Fibroblast of the aortic adventitia (primary cell): Measurements from ENCODE around the gene HEATR1. TPM values are rescaled to one million over a fixed set of nuclear protein-coding genes. Genes with fewer than 3 reads are reported as not detected.
"Not testable (repeated sequence)": the region's sequence is repeated elsewhere in the genome, so short reads cannot be mapped to it uniquely, and the experiment has no call there.

Experiments used
- DNase-seq: peaks from one replicate; pipeline ENCODE4 v3.0.0-alpha.2; 2010; ENCODE audit warnings: low read depth
- H3K4me3 ChIP-seq: 2 replicates; pipeline ENCODE4 v1.5.1; 2011; ENCODE audit warnings: low read depth, mild to moderate bottlenecking, control low read depth, low read length, moderate library complexity
- total RNA-seq: library from RNA; depleted of rRNA; stranded (reverse); fragments of >200 nt; gene quantifications from 2 replicates; pipeline ENCODE4 v1.2.3, GENCODE V29; 2012; ENCODE audit warnings: low replicate concordance
- TF ChIP-seq, protein P1 (sequence below): IDR thresholded peaks from 2 replicates; pipeline ENCODE4 v1.5.1; 2011; ENCODE audit warnings: mild to moderate bottlenecking, low read length, control low read depth, inconsistent platforms; ENCODE audit not compliant: insufficient read depth

HEATR1 gene
- total RNA-seq, 1 donor: 62.5 TPM

- no peak for DNase-seq
- no peak overlapping the region for H3K4me3 ChIP-seq
- TF ChIP-seq, protein P1, sequence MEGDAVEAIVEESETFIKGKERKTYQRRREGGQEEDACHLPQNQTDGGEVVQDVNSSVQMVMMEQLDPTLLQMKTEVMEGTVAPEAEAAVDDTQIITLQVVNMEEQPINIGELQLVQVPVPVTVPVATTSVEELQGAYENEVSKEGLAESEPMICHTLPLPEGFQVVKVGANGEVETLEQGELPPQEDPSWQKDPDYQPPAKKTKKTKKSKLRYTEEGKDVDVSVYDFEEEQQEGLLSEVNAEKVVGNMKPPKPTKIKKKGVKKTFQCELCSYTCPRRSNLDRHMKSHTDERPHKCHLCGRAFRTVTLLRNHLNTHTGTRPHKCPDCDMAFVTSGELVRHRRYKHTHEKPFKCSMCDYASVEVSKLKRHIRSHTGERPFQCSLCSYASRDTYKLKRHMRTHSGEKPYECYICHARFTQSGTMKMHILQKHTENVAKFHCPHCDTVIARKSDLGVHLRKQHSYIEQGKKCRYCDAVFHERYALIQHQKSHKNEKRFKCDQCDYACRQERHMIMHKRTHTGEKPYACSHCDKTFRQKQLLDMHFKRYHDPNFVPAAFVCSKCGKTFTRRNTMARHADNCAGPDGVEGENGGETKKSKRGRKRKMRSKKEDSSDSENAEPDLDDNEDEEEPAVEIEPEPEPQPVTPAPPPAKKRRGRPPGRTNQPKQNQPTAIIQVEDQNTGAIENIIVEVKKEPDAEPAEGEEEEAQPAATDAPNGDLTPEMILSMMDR: no peak
Measured at GRCh38 chr1:236615399-236616148, 11.3 kb upstream of the HEATR1 start.

GRCh38 chr1:236612349-236612748 is 8.0 kb upstream of the HEATR1 start:
- TF ChIP-seq, protein P1: no peak
- DNase-seq: no peak
- H3K4me3 ChIP-seq: no peak overlapping the region

DNA sequence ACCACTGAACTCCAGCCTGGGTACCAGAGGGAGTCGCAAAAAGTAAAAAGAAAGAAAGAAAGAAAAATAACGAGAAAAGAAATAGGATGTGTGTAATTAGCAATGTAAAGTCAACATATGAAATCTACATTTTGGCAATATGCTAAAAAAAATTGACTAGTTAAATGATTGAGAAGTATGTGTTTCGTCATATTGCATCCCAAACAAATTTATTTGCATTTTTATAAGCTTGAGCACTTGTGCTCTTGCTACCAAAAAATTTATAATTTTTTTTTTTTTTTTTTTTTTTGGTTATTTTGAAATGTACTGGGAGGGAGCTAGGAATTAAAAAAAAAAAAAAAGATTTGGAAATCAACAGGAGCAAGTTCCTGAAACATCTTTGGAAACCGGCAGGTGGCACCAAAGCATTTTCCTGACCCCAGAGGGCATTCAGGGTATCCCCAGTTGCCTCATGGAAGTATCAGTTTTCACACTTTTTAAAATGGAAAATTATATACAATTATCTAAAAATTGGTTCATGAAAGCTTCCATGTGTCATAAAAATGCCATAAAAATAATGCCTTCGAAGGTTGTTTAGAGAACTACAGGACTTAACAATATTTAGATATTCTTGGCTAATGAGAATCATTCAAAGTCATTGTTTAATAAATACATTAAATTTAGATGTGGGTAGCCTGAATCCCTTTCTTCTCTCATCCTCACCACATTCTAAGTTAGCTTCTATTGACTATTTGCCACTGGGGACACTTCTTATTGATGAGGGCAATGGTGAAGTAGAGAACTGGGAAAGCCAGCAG is 4.8 kb upstream of the HEATR1 start:
- TF ChIP-seq, protein P1: peak; percentile 62
- no peak overlapping the region for H3K4me3 ChIP-seq
- peak; percentile 70 for DNase-seq

DNA sequence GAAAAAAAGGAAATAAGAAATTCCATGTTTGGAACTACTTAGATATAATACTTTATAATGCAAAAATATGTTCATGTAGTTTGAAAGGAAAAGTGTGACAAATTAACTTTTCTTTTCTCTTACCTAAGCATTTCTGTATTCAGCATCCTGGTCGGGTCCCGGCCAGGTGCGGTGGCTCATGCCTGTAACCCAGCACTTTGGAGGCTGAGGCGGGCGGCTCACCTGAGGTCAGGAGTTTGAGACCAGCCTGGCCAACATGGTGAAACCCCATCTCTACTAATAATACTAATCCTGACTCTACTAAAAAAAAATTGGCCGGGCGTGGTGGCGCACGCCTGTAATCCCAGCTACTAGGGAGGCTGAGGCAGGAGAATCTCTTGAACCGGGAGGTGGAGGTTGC is 3.3 kb upstream of the HEATR1 start:
- H3K4me3 ChIP-seq, DNase-seq: not testable (repeated sequence)

DNA sequence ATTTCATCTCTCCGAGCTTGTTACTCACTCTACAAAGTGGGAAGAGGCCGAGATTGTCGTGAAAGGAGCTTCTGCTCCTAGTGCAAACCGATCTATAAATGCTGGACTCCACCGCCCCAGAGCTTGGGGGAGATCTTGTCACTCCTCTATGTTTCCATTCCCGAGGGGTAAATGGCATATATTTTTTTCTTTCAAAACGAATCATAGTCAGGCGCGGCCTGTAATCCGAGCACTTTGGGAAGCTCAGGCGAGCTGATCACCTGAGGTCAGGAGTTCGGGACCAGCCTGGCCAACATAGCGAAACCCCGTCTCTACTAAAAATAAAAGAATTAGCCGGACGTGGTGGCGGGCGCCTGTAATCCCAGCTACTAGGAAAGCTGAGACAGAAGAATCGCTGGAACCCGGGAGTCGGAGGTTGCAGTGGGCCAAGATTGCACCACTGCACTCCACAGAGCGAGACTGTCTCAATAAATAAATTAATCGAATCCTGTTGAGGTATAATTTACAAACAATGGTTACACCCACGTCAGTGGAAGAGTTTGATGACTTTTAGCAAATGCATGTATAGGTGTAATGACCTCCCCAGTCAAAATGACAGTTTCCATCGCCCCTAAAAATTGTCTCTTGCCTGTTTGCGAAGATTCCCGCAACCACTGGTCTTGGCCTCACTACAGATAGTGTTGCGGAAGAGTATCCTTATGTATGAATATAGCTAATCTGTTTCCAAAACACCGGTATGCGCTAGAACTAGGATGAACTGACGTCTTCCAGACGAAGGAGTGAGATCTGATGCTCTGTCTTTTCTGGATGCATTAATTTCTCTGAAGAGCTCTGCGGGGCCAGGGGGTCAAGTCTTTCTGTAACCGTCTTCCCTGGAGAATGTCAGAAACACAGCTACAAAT is 840 bp upstream of the HEATR1 start:
- no peak for DNase-seq
- TF ChIP-seq, protein P1: no peak
- H3K4me3 ChIP-seq: peak overlapping the region; percentile 80

- DNase-seq: no peak
- TF ChIP-seq, protein P1: no peak
- no peak overlapping the region for H3K4me3 ChIP-seq
Measured at GRCh38 chr1:236602171-236602570, 2.1 kb downstream of the HEATR1 start.
